GM12801 (cell line): ENCODE measurements around the gene FBXL16.

Experiments used
- TF ChIP-seq, protein P1 (sequence below): IDR thresholded peaks from one replicate; pipeline ENCODE4 v1.5.1; 2011; ENCODE audit warnings: control low read depth; ENCODE audit not compliant: insufficient read length; ENCODE audit errors: extremely low read depth

FBXL16 gene

DNA sequence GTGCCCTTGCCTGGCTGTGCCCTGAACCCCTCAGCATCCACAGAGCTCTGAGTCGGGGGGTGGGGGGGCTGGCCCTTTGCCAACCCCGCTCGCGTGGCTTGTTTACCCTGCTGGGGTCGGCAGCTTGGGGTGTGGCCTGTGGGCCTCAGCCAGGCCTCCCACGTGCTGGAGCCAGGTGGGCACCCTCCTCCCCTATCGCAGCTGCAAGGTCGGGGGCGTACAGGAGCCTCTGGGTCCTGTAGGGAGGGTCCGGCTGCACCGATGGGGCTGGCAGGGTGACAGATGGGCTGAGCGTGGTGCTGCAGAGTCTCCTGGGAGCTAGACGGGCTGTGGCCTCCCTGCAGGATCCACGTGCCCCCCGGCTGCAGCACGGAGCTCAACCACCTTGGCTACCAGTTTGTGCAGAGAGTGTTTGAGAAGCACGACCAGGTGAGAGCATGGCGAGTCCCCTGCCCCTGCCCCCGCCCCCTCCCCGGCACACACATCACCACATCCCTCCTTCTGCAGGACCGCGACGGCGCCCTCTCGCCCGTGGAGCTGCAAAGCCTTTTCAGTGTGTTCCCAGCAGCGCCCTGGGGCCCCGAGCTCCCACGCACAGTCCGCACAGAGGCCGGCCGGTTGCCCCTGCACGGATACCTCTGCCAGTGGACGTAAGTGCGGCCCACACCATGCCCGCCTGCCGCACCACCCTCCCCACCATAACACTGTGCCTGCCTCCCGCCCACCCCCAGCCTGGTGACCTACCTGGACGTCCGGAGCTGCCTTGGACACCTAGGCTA is 34.1 kb downstream of the FBXL16 start:
- TF ChIP-seq, protein P1, sequence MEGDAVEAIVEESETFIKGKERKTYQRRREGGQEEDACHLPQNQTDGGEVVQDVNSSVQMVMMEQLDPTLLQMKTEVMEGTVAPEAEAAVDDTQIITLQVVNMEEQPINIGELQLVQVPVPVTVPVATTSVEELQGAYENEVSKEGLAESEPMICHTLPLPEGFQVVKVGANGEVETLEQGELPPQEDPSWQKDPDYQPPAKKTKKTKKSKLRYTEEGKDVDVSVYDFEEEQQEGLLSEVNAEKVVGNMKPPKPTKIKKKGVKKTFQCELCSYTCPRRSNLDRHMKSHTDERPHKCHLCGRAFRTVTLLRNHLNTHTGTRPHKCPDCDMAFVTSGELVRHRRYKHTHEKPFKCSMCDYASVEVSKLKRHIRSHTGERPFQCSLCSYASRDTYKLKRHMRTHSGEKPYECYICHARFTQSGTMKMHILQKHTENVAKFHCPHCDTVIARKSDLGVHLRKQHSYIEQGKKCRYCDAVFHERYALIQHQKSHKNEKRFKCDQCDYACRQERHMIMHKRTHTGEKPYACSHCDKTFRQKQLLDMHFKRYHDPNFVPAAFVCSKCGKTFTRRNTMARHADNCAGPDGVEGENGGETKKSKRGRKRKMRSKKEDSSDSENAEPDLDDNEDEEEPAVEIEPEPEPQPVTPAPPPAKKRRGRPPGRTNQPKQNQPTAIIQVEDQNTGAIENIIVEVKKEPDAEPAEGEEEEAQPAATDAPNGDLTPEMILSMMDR: no peak

DNA sequence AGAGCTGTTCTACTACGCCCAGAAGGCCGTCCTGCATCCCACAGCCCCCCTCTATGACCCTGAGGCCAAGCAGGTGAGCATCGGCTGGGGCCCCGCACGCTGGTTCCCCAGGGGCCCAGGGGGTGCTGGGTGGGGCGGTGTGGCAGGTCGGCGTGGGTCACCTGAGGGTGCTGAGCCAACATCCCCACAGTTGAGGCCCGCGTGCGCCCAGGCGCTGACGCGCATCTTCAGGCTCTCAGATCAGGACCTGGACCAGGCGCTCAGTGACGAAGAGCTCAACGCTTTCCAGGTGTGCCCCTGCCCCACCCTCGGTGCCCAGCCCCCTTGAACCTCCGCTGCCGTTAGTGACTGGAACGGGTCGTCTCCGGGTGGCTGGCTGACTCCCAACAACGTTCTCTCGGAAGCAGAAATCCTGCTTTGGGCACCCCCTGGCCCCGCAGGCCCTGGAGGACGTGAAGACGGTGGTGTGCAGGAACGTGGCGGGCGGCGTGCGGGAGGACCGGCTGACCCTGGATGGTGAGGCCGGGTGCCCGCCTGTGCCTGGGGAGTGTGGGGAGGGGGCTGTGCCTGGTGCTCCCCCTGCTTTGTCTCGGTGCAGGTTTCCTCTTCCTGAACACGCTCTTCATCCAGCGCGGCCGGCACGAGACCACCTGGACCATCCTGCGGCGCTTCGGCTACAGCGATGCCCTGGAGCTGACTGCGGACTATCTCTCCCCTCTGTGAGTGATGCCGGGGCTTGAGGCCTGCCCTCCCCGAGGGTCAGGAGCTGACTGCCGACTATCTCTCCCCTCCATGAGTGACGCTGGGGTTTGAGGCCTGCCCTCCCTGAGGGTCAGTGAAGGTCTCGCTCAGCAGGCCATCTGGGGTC is 34.9 kb downstream of the FBXL16 start:
- TF ChIP-seq, protein P1: no peak

DNA sequence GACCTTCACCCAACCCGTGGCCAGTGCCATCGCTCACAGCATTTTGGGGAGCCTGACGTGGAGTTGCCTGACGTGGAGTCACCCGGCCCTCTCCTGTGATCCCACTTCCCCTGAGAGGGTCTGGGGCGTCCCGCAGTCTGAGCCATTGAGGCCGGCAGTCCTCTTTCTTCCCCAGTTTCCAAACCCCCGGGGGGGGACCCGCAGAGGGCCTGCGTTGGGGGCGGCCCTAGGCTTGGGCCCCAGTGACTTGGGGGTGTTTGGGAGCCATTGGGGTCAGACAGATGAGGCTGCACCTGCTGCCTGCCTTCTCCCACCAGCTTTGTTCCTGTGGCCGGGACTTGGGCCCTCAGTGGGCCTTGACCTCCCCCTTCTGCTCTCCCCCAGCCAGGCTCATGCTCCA is 35.9 kb downstream of the FBXL16 start:
- TF ChIP-seq, protein P1: no peak

DNA sequence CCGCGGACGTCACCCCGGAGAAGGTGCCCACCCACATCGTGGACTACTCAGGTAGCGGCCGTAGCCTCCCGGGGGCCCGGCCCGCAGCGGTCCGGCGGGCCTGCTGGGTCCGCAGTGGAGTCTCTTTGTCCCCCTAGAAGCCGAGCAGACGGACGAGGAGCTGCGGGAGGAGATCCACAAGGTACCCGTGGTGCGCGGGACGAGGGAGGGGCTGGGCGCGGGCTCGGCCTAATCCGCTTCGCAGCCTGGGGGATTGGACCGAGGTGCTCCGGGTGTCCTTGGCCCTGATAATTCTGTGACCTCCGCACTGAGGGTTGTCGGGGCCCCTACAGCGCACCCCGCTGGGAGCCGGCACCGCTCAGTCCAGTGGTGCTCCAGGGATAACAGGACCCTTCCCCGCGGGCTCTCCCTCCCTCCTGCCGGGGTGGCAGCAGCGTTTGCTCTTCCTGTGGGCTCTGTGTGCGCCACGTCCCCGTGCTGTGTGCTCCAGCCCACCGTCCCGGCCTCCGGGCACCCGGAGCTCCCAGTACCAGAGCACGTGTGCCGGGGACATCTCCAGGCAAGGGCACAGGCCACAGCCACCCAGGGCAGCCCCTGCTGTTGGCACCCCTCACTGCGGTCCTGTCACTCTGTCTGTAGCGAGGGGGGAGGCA is 37.0 kb downstream of the FBXL16 start:
- TF ChIP-seq, protein P1: no peak

DNA sequence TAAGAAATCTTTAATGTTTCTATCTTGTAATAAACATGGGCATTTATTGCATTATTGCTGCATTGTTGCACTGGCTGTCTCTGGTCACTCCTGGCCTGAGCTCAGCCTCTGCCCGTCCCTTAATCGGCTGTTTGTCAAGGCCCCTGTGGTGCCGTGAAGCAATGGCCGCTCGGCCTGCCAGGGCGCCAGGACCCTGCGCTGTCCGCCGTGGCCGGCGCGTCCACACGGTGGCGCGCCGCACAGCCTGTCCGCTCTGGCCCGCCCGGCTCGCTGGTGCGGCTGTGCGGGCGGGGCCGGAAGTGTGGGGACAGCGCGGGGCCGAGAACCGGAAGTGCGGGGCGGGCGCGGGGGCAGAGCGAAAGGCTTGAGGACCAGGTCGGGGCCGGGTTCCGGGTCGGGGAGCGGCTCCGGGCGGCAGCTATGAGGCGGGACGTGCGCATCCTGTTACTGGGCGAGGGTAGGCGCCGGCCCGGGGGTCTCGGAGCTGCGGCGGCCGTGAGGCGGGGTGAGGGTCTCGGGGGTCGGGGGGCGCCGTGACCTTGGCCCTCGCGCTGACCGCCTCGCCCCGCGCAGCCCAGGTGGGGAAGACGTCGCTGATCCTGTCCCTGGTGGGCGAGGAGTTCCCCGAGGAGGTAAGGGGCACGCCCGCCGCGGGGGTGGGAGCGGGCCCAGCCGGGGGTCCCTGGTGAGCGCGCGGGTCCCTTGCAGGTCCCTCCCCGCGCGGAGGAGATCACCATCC is 37.7 kb downstream of the FBXL16 start, which contains the start of gene RHOT2:
RHOT2 (plus strand) TSS at position 353 of the 739 bp plus-strand sequence; CDS start at position 421, 68 bp downstream.
- TF ChIP-seq, protein P1: no peak

DNA sequence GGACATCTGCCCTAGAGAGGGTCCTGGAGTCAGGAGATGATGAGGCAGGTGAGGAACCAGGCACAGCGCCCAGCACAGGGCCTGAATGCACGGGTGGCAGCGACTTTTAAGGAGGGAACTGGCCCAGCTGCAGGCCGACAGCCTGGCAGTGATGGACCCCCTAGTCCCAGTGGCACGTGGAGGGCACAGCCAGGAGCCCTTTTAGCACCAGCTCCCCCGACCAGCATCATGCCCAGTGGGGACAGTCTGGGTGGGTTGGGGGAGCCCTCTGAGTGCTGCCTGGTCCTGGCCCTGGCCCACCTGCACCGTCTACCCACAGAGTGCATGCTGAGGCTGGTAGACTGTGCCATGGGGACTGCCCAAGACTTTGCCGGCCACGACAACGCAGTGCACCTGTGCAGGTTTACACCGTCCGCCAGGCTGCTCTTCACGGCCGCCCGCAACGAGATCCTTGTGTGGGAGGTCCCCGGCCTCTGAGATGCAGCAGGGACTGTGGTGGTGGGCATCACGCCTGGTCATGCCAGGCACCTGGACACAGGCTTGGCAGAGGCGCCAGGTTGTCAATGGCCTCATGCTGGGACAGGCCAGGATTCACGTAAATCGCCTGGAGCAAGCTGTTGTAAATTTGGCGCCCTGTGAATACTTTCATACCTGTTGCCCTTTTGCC is 38.4 kb downstream of the FBXL16 start:
- TF ChIP-seq, protein P1: no peak
